HG02798 (cell line): ENCODE results near the gene OR5A1.
"Not testable (repeated sequence)": the region's sequence is repeated elsewhere in the genome, so short reads cannot be mapped to it uniquely, and the experiment has no call there.

Experiments used
- ATAC-seq: cut with Tn5 transposase; IDR thresholded peaks from one replicate; pipeline ENCODE4 v1.9.1; 2021; ENCODE audit warnings: mild to moderate bottlenecking; ENCODE audit not compliant: unreplicated experiment, poor library complexity

Gene OR5A1

GRCh38 chr11:59436169-59436568, at the start of gene OR5A1:
Gene OR5A1 (plus strand): TSS chr11:59436469. CDS start chr11:59443169, 6,700 bp downstream.
- ATAC-seq = no peak

GRCh38 chr11:59394186-59394585, 42.1 kb upstream of the OR5A1 start:
- no peak for ATAC-seq

- no peak for ATAC-seq
Measured at GRCh38 chr11:59400461-59401261, 35.6 kb upstream of the OR5A1 start.

- ATAC-seq = no peak
Measured at GRCh38 chr11:59401262-59401552, 35.1 kb upstream of the OR5A1 start.

GRCh38 chr11:59403546-59403945, 32.7 kb upstream of the OR5A1 start:
- no peak for ATAC-seq

- no peak for ATAC-seq
Measured at GRCh38 chr11:59413646-59414045, 22.6 kb upstream of the OR5A1 start.

- ATAC-seq = no peak
Measured at GRCh38 chr11:59415111-59415510, 21.2 kb upstream of the OR5A1 start.

- no peak for ATAC-seq
Measured at GRCh38 chr11:59416613-59417012, 19.7 kb upstream of the OR5A1 start.

- ATAC-seq = no peak
Measured at GRCh38 chr11:59417023-59417422, 19.2 kb upstream of the OR5A1 start.

- ATAC-seq = no peak
Measured at GRCh38 chr11:59418156-59418555, 18.1 kb upstream of the OR5A1 start.

GRCh38 chr11:59423835-59424234, 12.4 kb upstream of the OR5A1 start:
- ATAC-seq = no peak

- no peak for ATAC-seq
Measured at GRCh38 chr11:59425131-59425530, 11.1 kb upstream of the OR5A1 start.

GRCh38 chr11:59426361-59427067, 9.8 kb upstream of the OR5A1 start, which contains the start of gene OR5A2:
Gene OR5A2 (minus strand): TSS chr11:59426413. CDS start chr11:59422953, 3,460 bp downstream.
- no peak for ATAC-seq

GRCh38 chr11:59427068-59427382, 9.2 kb upstream of the OR5A1 start:
- ATAC-seq = no peak

GRCh38 chr11:59429924-59430516, 6.2 kb upstream of the OR5A1 start:
- ATAC-seq = peak; percentile 89

- no peak for ATAC-seq
Measured at GRCh38 chr11:59437770-59438169, 1.5 kb downstream of the OR5A1 start.

- not testable (repeated sequence) for ATAC-seq
Measured at GRCh38 chr11:59445624-59446023, 9.4 kb downstream of the OR5A1 start.

GRCh38 chr11:59448484-59448883, 12.2 kb downstream of the OR5A1 start:
- no peak for ATAC-seq

- ATAC-seq = no peak
Measured at GRCh38 chr11:59456661-59457060, 20.4 kb downstream of the OR5A1 start, which contains the start of gene OR4D6. Gene OR4D6 (plus strand): TSS chr11:59456961. CDS start chr11:59456961, 0 bp downstream.

GRCh38 chr11:59459916-59460315, 23.6 kb downstream of the OR5A1 start:
- no peak for ATAC-seq

- no peak for ATAC-seq
Measured at GRCh38 chr11:59463190-59463641, 26.9 kb downstream of the OR5A1 start.
